ENCODE results near the gene TNRC6B.

The TNRC6B gene

DNA sequence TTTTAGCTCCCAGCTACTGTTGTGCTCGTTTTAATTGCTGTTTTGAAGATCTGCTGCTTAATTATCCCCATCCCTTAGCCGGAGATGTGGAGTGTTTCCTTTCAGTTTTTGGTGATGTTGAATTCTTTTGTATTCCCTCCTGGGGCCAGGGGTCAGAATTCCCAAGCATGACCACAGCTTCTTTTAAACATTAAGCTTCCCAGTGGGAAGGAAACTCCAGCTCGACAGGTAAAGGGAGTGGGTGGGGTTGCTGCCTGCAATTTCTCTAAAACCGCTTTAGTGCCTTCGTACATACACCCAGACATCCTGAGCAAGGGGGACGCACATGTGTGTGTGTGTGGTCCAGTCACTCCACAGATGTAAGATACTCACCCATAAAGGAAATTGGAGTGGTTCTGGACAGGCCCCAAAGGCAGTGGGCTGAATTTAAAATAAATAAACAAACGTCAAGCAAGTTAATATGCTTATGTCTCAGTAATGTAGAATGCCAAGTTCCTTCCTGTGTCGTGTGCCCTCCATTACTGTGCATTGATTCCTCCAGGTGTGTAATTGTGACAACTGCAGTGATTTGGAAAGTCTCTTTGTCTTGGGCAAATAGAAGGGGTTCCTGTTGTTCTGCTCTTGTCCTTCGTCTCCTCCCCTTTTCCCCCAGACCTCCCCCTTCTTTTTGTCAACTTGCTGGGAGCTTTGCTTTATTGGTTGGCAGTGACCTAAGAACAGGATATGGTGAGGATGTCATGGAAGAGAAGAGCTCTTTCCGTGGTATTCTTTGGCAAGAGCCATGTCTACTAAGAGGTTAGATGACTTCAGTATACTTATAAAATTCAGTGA, 149.4 kb downstream of the TNRC6B start:
- no peak for DNase-seq (ENCODE audit: extremely low read depth, low read depth)
- TF ChIP-seq, protein P1, sequence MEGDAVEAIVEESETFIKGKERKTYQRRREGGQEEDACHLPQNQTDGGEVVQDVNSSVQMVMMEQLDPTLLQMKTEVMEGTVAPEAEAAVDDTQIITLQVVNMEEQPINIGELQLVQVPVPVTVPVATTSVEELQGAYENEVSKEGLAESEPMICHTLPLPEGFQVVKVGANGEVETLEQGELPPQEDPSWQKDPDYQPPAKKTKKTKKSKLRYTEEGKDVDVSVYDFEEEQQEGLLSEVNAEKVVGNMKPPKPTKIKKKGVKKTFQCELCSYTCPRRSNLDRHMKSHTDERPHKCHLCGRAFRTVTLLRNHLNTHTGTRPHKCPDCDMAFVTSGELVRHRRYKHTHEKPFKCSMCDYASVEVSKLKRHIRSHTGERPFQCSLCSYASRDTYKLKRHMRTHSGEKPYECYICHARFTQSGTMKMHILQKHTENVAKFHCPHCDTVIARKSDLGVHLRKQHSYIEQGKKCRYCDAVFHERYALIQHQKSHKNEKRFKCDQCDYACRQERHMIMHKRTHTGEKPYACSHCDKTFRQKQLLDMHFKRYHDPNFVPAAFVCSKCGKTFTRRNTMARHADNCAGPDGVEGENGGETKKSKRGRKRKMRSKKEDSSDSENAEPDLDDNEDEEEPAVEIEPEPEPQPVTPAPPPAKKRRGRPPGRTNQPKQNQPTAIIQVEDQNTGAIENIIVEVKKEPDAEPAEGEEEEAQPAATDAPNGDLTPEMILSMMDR (IDR thresholded peaks at IDR 0.05; ENCODE audit: low read depth, low read length) = no peak

GRCh38 chr22:40328546-40329456, 151.1 kb downstream of the TNRC6B start:
- DNase-seq (ENCODE audit: extremely low read depth, low read depth) = no peak
- TF ChIP-seq, protein P1 (IDR thresholded peaks at IDR 0.05; ENCODE audit: low read depth, low read length) = no peak

DNA sequence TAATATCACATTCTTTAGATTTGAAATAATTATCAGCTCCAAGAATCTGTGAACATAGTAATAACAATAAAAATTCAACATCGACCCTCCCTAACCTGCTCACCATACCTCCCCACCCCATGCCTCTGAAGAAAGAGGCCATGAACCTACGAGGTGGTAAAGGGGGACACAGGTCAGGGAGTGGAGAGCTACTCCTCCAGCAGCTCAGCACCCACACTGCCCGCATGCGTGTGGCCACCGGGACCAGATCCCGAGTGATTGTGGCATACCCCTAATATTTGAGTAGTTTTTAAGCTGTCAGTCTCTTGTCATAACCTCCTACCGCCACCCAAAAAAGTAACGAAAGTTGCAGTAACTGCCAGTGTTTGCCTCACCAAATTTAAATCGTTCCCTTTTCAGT, 151.7 kb downstream of the TNRC6B start:
- DNase-seq (ENCODE audit: extremely low read depth, low read depth) = no peak
- TF ChIP-seq, protein P1 (IDR thresholded peaks at IDR 0.05; ENCODE audit: low read depth, low read length) = no peak

DNA sequence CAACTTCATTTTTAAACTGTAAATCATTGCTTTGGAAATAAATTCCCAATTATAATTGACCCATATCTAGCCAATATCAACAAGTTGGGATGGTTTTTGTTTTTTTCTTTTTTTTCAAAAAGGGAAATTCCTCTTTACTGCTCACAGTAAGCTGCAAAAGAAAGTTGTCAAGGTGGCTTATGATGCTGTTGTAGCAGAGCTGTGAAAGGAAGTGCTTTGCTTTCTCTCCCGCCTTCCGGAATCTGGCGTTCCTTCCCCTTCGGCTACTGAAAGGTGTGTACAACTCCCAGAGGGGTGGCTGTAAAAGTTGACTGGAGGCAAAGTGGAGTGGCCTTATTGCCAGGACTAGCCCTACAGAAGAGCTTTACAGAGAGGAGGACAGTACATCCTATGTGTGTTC, 152.4 kb downstream of the TNRC6B start:
- DNase-seq (ENCODE audit: extremely low read depth, low read depth) = no peak
- TF ChIP-seq, protein P1 (IDR thresholded peaks at IDR 0.05; ENCODE audit: low read depth, low read length) = no peak

- no peak for DNase-seq (ENCODE audit: extremely low read depth, low read depth)
- TF ChIP-seq, protein P1 (IDR thresholded peaks at IDR 0.05; ENCODE audit: low read depth, low read length) = no peak
Observed at GRCh38 chr22:40330615-40331014, 152.9 kb downstream of the TNRC6B start.

DNA sequence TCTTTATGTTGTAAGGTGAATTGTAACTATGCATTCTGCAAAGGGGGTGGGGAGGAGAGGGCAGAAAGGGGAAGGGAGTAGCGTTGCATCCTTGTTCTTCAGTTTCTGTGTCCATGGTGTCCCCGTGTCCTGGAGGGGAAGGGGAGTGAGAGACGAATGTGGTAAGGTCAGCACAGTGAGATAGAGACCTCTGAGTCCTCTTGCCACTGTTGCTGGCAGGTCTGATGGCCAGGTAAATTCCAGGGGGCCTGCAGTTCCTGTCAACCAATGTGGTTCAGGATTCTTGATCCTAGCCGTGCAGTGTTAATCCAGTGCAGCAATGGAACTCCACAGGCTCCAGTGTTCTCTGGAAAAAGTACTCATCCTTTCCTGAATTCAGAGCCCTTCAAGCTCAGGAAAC, 154.0 kb downstream of the TNRC6B start:
- no peak for DNase-seq (ENCODE audit: extremely low read depth, low read depth)
- TF ChIP-seq, protein P1 (IDR thresholded peaks at IDR 0.05; ENCODE audit: low read depth, low read length) = no peak

GRCh38 chr22:40332319-40332781, 154.6 kb downstream of the TNRC6B start:
- TF ChIP-seq, protein P1 (IDR thresholded peaks at IDR 0.05; ENCODE audit: low read depth, low read length) = no peak
- DNase-seq (ENCODE audit: extremely low read depth, low read depth) = no peak

Measured in AG09319 (cell line).